Upper lobe of right lung (tissue), 1 donor: ENCODE measurements around the gene SACM1L. TPM values are rescaled to one million over a fixed set of nuclear protein-coding genes. Genes with fewer than 3 reads are reported as not detected.
"Not testable (repeated sequence)": the region's sequence is repeated elsewhere in the genome, so short reads cannot be mapped to it uniquely, and the experiment has no call there.

Experiments used
- ATAC-seq: fragments of 200-7000 bp; cut with Tn5 transposase; one replicate; pipeline ENCODE4 v1.9.1; 2020; ENCODE audit warnings: mild to moderate bottlenecking, moderate library complexity
- DNase-seq: peaks from one replicate; pipeline ENCODE4 v3.0.0-alpha.2; 2020
- H3K27ac ChIP-seq: fragments of 200-600 bp; one replicate; pipeline ENCODE4 v1.8.0; 2022
- H3K27me3 ChIP-seq: fragments of 200-600 bp; one replicate; pipeline ENCODE4 v1.8.0; 2022; ENCODE audit warnings: mild to moderate bottlenecking
- H3K36me3 ChIP-seq: fragments of 200-600 bp; one replicate; pipeline ENCODE4 v1.8.0; 2022
- H3K4me1 ChIP-seq: fragments of 200-600 bp; one replicate; pipeline ENCODE4 v1.8.0; 2022
- H3K4me3 ChIP-seq: fragments of 200-600 bp; one replicate; pipeline ENCODE4 v1.8.0; 2022; ENCODE audit warnings: mild to moderate bottlenecking
- H3K9me3 ChIP-seq: fragments of 200-600 bp; one replicate; pipeline ENCODE4 v1.8.0; 2022
- CTCF ChIP-seq: fragments of 200-600 bp; IDR thresholded peaks from one replicate; pipeline ENCODE4 v1.8.0; 2022; ENCODE audit warnings: antibody characterized with exemption
- intact Hi-C: fragments of 100-400 bp; cut with DNase I; formaldehyde crosslinking; loops from one replicate; pipeline ENCODE4 v1.11.0; 2022
- total RNA-seq: library from RNA; stranded (reverse); fragmentation: NEBNext Ultra II Directional; extraction: Animal tissue kit (Norgen Biotek cat#: 25700); gene quantifications from one replicate; pipeline ENCODE4 v1.2.1, GENCODE V29; 2021
- donor health status: DM: no; HTN: yes; CAD: no; lungs with severe emphysema.

Gene SACM1L
- total RNA-seq, 1 donor from 2014 or later: 77.1 TPM

- Histone ChIP-seq H3K27me3 (no peaks in the 10 kb centered on the region), H3K9me3 (no peaks in the 10 kb centered on the region), H3K4me3 (no peak overlapping the region), H3K36me3 (peaks cover 20% of the 10 kb centered on the region), H3K27ac (no peak overlapping the region), H3K4me1 (peaks cover under 1% of the 10 kb centered on the region)
- ATAC-seq (no peak), DNase-seq (no peak)
- intact Hi-C loops: no loop called here
- TF ChIP-seq CTCF: no peak
Observed at GRCh38 chr3:45682786-45683185, 6.4 kb upstream of the SACM1L start.

- DNase-seq: no peak
- TF ChIP-seq CTCF: no peak
Observed at GRCh38 chr3:45683417-45684326, 5.5 kb upstream of the SACM1L start.

GRCh38 chr3:45684327-45684892 is 4.8 kb upstream of the SACM1L start:
- Histone ChIP-seq H3K27me3 (no peaks in the 10 kb centered on the region), H3K27ac (no peak overlapping the region), H3K36me3 (peaks cover 5% of the 10 kb centered on the region), H3K4me3 (no peak overlapping the region), H3K9me3 (no peaks in the 10 kb centered on the region), H3K4me1 (no peaks in the 10 kb centered on the region)
- intact Hi-C loops: no loop called here
- no peak for DNase-seq
- ATAC-seq: no peak
- TF ChIP-seq CTCF: no peak

More at GRCh38 chr3:45683417-45684326, 5.5 kb upstream of the SACM1L start:
- ATAC-seq: no peak
- Histone ChIP-seq H3K36me3 (peaks cover 13% of the 10 kb centered on the region), H3K4me1 (no peaks in the 10 kb centered on the region), H3K4me3 (no peak overlapping the region), H3K27me3 (no peaks in the 10 kb centered on the region), H3K9me3 (no peaks in the 10 kb centered on the region), H3K27ac (no peak overlapping the region)
- intact Hi-C loops: no loop called here

- ATAC-seq, H3K27me3 ChIP-seq, H3K4me3 ChIP-seq, intact Hi-C loops, H3K36me3 ChIP-seq, DNase-seq, H3K4me1 ChIP-seq, H3K9me3 ChIP-seq, H3K27ac ChIP-seq: not testable (repeated sequence)
Observed at GRCh38 chr3:45685722-45686121, 3.5 kb upstream of the SACM1L start.

- Histone ChIP-seq H3K4me1 (peaks cover 14% of the 10 kb centered on the region), H3K9me3 (no peaks in the 10 kb centered on the region), H3K36me3 (peaks cover 3% of the 10 kb centered on the region), H3K4me3 (no peak overlapping the region), H3K27ac (no peak overlapping the region), H3K27me3 (no peaks in the 10 kb centered on the region)
- ATAC-seq (no peak), DNase-seq (no peak)
- intact Hi-C loops: no loop called here
- TF ChIP-seq CTCF: no peak
Observed at GRCh38 chr3:45686850-45687249, 2.3 kb upstream of the SACM1L start.

GRCh38 chr3:45687828-45688193 is 1.4 kb upstream of the SACM1L start:
- no peak for TF ChIP-seq CTCF
- H3K27ac ChIP-seq: no peak overlapping the region
- intact Hi-C loops: no loop called here
- ATAC-seq (no peak), DNase-seq (no peak)
- peaks cover 24% of the 10 kb centered on the region for H3K4me1 ChIP-seq
- peak overlapping the region; percentile 96 for H3K4me3 ChIP-seq
- H3K9me3 ChIP-seq: no peaks in the 10 kb centered on the region
- H3K27me3 ChIP-seq: no peaks in the 10 kb centered on the region
- peaks cover 4% of the 10 kb centered on the region for H3K36me3 ChIP-seq
